ENCODE measurements around the gene ABHD16B.

- TF ChIP-seq POLR2A (IDR thresholded peaks at IDR 0.05; ENCODE audit: low read depth, low read length) (no peak), POLR2AphosphoS5 (IDR thresholded peaks at IDR 0.05; ENCODE audit: low read depth, low read length) (no peak), TAF1 (IDR thresholded peaks at IDR 0.05; ENCODE audit: low read depth, low read length) (no peak), POU2F2 (IDR thresholded peaks at IDR 0.05; ENCODE audit: low read depth, low read length) (no peak)
These were observed 24.7 kb downstream of the ABHD16B start for GRCh38 chr20:63886054-63886419.
